Measurements from ENCODE around the gene CPNE5. TPM values are rescaled to one million over a fixed set of nuclear protein-coding genes. Genes with fewer than 3 reads are reported as not detected.

CPNE5 gene
- total RNA-seq, 1 donor from 2014 or later: 0.24 TPM

DNA sequence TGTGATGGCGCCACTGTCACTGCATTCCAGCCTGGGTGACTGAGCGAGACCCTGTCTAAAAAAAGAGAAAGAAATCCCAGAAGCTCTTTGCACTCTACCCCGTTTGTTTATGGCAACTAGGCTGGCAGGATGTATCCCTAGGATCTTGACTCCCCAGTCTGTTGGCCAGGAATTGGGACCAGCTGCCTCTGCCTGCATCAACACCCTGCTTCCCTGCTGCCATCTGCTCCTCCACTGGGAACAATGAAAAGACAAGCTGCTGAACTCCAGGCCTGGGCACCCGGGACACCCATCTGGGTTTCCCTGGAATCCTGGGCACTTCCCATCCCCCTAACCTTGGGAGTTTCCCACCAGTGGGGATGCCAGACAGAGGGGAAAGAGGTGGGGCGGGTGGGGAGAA is 64.9 kb downstream of the CPNE5 start:
- Mint-ChIP-seq H3K36me3 (ENCODE audit: insufficient read depth) (no peaks in the 10 kb centered on the region), H3K9me3 (ENCODE audit: low read depth) (no peaks in the 10 kb centered on the region), H3K4me1 (ENCODE audit: low read depth) (peaks cover 13% of the 10 kb centered on the region), H3K27ac (no peak overlapping the region), H3K4me3 (ENCODE audit: low read depth) (no peak overlapping the region), H3K27me3 (peaks cover 53% of the 10 kb centered on the region)
- no peak for TF ChIP-seq CTCF (IDR thresholded peaks at IDR 0.05; ENCODE audit: unreplicated experiment)
- DNase-seq (ENCODE audit: low spot score, unreplicated experiment): no peak

GRCh38 chr6:36772397-36772796 is 66.8 kb downstream of the CPNE5 start:
- H3K4me3 Mint-ChIP-seq (ENCODE audit: low read depth): no peak overlapping the region
- H3K36me3 Mint-ChIP-seq (ENCODE audit: insufficient read depth): no peaks in the 10 kb centered on the region
- peaks cover 45% of the 10 kb centered on the region for H3K27me3 Mint-ChIP-seq
- H3K27ac Mint-ChIP-seq: peak overlapping the region; percentile 22
- peaks cover 8% of the 10 kb centered on the region for H3K4me1 Mint-ChIP-seq (ENCODE audit: low read depth)
- no peaks in the 10 kb centered on the region for H3K9me3 Mint-ChIP-seq (ENCODE audit: low read depth)
- no peak for DNase-seq (ENCODE audit: low spot score, unreplicated experiment)
- no peak for TF ChIP-seq CTCF (IDR thresholded peaks at IDR 0.05; ENCODE audit: unreplicated experiment)

- Mint-ChIP-seq H3K36me3 (ENCODE audit: insufficient read depth) (no peaks in the 10 kb centered on the region), H3K9me3 (ENCODE audit: low read depth) (no peaks in the 10 kb centered on the region), H3K4me3 (ENCODE audit: low read depth) (no peak overlapping the region), H3K27ac (no peak overlapping the region), H3K4me1 (ENCODE audit: low read depth) (peaks cover 2% of the 10 kb centered on the region), H3K27me3 (peaks cover 35% of the 10 kb centered on the region)
- no peak for TF ChIP-seq CTCF (IDR thresholded peaks at IDR 0.05; ENCODE audit: unreplicated experiment)
- DNase-seq (ENCODE audit: low spot score, unreplicated experiment): no peak
Observed at GRCh38 chr6:36771145-36771544, 68.1 kb downstream of the CPNE5 start.

- no peak for TF ChIP-seq CTCF (IDR thresholded peaks at IDR 0.05; ENCODE audit: unreplicated experiment)
- Mint-ChIP-seq H3K4me1 (ENCODE audit: low read depth) (peaks cover 2% of the 10 kb centered on the region), H3K4me3 (ENCODE audit: low read depth) (no peak overlapping the region), H3K27ac (no peak overlapping the region), H3K27me3 (peaks cover 26% of the 10 kb centered on the region), H3K36me3 (ENCODE audit: insufficient read depth) (no peaks in the 10 kb centered on the region), H3K9me3 (ENCODE audit: low read depth) (no peaks in the 10 kb centered on the region)
- no peak for DNase-seq (ENCODE audit: low spot score, unreplicated experiment)
Observed at GRCh38 chr6:36769676-36770499, 69.4 kb downstream of the CPNE5 start.

GRCh38 chr6:36769183-36769675 is 70.0 kb downstream of the CPNE5 start:
- H3K36me3 Mint-ChIP-seq (ENCODE audit: insufficient read depth): no peaks in the 10 kb centered on the region
- no peak overlapping the region for H3K4me3 Mint-ChIP-seq (ENCODE audit: low read depth)
- no peaks in the 10 kb centered on the region for H3K9me3 Mint-ChIP-seq (ENCODE audit: low read depth)
- no peak for DNase-seq (ENCODE audit: low spot score, unreplicated experiment)
- H3K4me1 Mint-ChIP-seq (ENCODE audit: low read depth): peaks cover 2% of the 10 kb centered on the region
- TF ChIP-seq CTCF (IDR thresholded peaks at IDR 0.05; ENCODE audit: unreplicated experiment): no peak
- H3K27ac Mint-ChIP-seq: no peak overlapping the region
- H3K27me3 Mint-ChIP-seq: peaks cover 23% of the 10 kb centered on the region
